ENCODE data around the gene SCN4B.

- TF ChIP-seq, protein P1, sequence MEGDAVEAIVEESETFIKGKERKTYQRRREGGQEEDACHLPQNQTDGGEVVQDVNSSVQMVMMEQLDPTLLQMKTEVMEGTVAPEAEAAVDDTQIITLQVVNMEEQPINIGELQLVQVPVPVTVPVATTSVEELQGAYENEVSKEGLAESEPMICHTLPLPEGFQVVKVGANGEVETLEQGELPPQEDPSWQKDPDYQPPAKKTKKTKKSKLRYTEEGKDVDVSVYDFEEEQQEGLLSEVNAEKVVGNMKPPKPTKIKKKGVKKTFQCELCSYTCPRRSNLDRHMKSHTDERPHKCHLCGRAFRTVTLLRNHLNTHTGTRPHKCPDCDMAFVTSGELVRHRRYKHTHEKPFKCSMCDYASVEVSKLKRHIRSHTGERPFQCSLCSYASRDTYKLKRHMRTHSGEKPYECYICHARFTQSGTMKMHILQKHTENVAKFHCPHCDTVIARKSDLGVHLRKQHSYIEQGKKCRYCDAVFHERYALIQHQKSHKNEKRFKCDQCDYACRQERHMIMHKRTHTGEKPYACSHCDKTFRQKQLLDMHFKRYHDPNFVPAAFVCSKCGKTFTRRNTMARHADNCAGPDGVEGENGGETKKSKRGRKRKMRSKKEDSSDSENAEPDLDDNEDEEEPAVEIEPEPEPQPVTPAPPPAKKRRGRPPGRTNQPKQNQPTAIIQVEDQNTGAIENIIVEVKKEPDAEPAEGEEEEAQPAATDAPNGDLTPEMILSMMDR (conservative IDR thresholded peaks at IDR 0.05; ENCODE audit: low read length): no peak
- no peak for TF ChIP-seq EZH2phosphoT487 (IDR thresholded peaks at IDR 0.05; ENCODE audit: borderline replicate concordance)
Observed at GRCh38 chr11:118175031-118175992, 22.7 kb upstream of the SCN4B start.

Data from Loucy (cell line).